Endodermal cell (in vitro differentiated cells): ENCODE results near the gene PRUNE2. TPM values are rescaled to one million over a fixed set of nuclear protein-coding genes. Genes with fewer than 3 reads are reported as not detected.
A peak's percentile ranks its signal among the peaks of the same experiment; 100 is the strongest.

ENCODE experiments used
- DNase-seq: peaks from one replicate; pipeline ENCODE4 v3.0.0-alpha.2; 2017
- H3K27ac ChIP-seq: 2 replicates; pipeline ENCODE4 v1.5.1; 2013; ENCODE audit warnings: mild to moderate bottlenecking, low read depth, low read length, moderate library complexity
- H3K27me3 ChIP-seq: 2 replicates; pipeline ENCODE4 v1.6.1; 2013; ENCODE audit warnings: mild to moderate bottlenecking, low read length, moderate library complexity; ENCODE audit not compliant: insufficient read depth, control insufficient read depth, poor library complexity, severe bottlenecking
- H3K36me3 ChIP-seq: 2 replicates; pipeline ENCODE4 v1.7.0; 2013; ENCODE audit warnings: mild to moderate bottlenecking, low read length, moderate library complexity; ENCODE audit not compliant: control insufficient read depth, insufficient read depth
- H3K4me1 ChIP-seq: one replicate; pipeline ENCODE4 v1.7.0; 2013; ENCODE audit warnings: low read length; ENCODE audit not compliant: control insufficient read depth, insufficient read depth
- H3K4me3 ChIP-seq: 2 replicates; pipeline ENCODE4 v1.5.1; 2013; ENCODE audit warnings: mild to moderate bottlenecking, low read length, moderate library complexity
- H3K9ac ChIP-seq: 2 replicates; pipeline ENCODE4 v1.6.1; 2013; ENCODE audit warnings: mild to moderate bottlenecking, low read length, moderate library complexity; ENCODE audit not compliant: poor library complexity, severe bottlenecking; ENCODE audit errors: extremely low read depth
- H3K9me3 ChIP-seq: 2 replicates; pipeline ENCODE4 v1.6.1; 2013; ENCODE audit warnings: mild to moderate bottlenecking, low read length, moderate library complexity; ENCODE audit not compliant: control insufficient read depth
- H3K27ac Mint-ChIP-seq: 2 replicates; pipeline ENCODE4 v1.8.0; 2020; ENCODE audit warnings: mixed read lengths
- H3K27me3 Mint-ChIP-seq: 2 replicates; pipeline ENCODE4 v1.8.0; 2021; ENCODE audit warnings: mild to moderate bottlenecking, mixed read lengths; ENCODE audit not compliant: insufficient read depth
- H3K36me3 Mint-ChIP-seq: 2 replicates; pipeline ENCODE4 v1.8.0; 2020; ENCODE audit warnings: low read depth, mixed read lengths
- H3K4me1 Mint-ChIP-seq: 2 replicates; pipeline ENCODE4 v1.8.0; 2020; ENCODE audit warnings: mixed read lengths
- H3K4me3 Mint-ChIP-seq: 2 replicates; pipeline ENCODE4 v1.8.0; 2020; ENCODE audit warnings: mild to moderate bottlenecking, moderate library complexity, mixed read lengths
- H3K9me3 Mint-ChIP-seq: 2 replicates; pipeline ENCODE4 v1.8.0; 2020; ENCODE audit warnings: mild to moderate bottlenecking, mixed read lengths
- WGBS, 2 experiments: methylation state at CpG; one replicate each; pipeline versions ENCODE4 v1.1.5 to v1.1.7; 2013; ENCODE audit warnings: missing lambda C conversion rate in 2 of 2, mixed read lengths in 1 of 2; ENCODE audit not compliant: insufficient coverage in 1 of 2, insufficient read length in 1 of 2; 5-methylcytosine and 5-hydroxymethylcytosine counted together
- total RNA-seq, 2 donors: library from RNA; stranded (reverse); fragmentation: NEBNext Ultra II Directional in 1 of 2; extraction: Animal tissue kit (Norgen Biotek cat#: 25700) in 1 of 2; gene quantifications; 2 replicates in 1 of 2; 3 replicates in 1 of 2; pipeline ENCODE4 v1.2.1, GENCODE V29; 2021
- TF ChIP-seq, protein P1 (sequence below): fragments of 200-600 bp; sonication (generic); conservative IDR thresholded peaks from 2 replicates; pipeline ENCODE4 v1.5.0; 2021; ENCODE audit warnings: antibody characterized with exemption, mild to moderate bottlenecking

PRUNE2 gene
- total RNA-seq, 2 donors from 2014 or later: 4.1 to 6.8 TPM

DNA sequence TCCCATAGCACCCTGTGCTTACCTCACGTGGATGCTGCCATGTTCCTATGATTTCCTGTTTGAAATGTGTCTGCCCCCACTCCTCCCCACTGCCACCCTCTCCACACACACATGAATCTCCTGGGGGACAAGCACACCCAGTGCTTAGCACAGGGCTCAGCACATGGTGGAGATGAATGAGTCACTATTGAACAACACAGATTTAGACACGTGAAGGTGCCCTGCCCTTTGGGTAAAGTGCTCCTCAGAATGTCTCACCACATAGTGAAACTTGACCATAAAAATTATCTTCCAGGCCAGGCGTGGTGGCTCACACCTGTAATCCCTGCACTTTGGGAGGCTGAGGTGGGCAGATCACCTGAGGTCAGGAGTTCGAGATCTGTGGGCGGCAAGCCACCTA, 240.5 kb downstream of the PRUNE2 start:
- no peak overlapping the region for H3K9ac ChIP-seq
- H3K4me3 ChIP-seq: no peak overlapping the region
- H3K27ac ChIP-seq: no peak overlapping the region
- Mint-ChIP-seq H3K27ac (no peak overlapping the region), H3K4me1 (peaks cover 18% of the 10 kb centered on the region), H3K36me3 (peaks cover 4% of the 10 kb centered on the region), H3K9me3 (peaks cover 17% of the 10 kb centered on the region), H3K4me3 (no peak overlapping the region), H3K27me3 (peaks cover 6% of the 10 kb centered on the region)
- no peaks in the 10 kb centered on the region for H3K4me1 ChIP-seq
- WGBS, 2 experiments: 87 to 94% methylated on average over 2 to 5 of the region's 5 CpGs
- no peaks in the 10 kb centered on the region for H3K36me3 ChIP-seq
- TF ChIP-seq, protein P1, sequence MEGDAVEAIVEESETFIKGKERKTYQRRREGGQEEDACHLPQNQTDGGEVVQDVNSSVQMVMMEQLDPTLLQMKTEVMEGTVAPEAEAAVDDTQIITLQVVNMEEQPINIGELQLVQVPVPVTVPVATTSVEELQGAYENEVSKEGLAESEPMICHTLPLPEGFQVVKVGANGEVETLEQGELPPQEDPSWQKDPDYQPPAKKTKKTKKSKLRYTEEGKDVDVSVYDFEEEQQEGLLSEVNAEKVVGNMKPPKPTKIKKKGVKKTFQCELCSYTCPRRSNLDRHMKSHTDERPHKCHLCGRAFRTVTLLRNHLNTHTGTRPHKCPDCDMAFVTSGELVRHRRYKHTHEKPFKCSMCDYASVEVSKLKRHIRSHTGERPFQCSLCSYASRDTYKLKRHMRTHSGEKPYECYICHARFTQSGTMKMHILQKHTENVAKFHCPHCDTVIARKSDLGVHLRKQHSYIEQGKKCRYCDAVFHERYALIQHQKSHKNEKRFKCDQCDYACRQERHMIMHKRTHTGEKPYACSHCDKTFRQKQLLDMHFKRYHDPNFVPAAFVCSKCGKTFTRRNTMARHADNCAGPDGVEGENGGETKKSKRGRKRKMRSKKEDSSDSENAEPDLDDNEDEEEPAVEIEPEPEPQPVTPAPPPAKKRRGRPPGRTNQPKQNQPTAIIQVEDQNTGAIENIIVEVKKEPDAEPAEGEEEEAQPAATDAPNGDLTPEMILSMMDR: no peak
- H3K27me3 ChIP-seq: no peaks in the 10 kb centered on the region
- H3K9me3 ChIP-seq: peaks cover 8% of the 10 kb centered on the region
- DNase-seq: no peak

DNA sequence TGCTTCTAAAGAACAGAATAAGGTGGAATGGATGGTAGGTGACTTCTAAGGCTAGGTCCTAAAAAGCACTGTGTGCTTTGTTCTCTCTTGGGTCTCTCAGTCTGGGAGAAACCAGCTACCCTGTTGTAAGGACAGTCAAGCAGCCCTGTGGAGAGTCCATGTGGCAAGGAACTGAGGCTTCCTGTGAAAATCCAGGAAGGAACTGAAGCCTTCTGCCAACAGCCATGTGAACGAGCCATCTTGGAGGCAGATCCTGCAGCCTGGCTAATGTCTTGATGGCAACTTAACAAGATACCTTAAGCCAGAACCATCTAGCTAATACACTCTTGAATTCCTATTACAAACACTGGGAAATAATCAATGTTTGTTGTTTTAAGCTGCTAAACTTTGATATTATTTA, 241.8 kb downstream of the PRUNE2 start:
- no peaks in the 10 kb centered on the region for H3K36me3 Mint-ChIP-seq
- Histone ChIP-seq H3K4me1 (no peaks in the 10 kb centered on the region), H3K9ac (no peak overlapping the region), H3K36me3 (no peaks in the 10 kb centered on the region), H3K9me3 (peaks cover 8% of the 10 kb centered on the region), H3K27ac (no peak overlapping the region), H3K27me3 (no peaks in the 10 kb centered on the region), H3K4me3 (no peak overlapping the region)
- H3K27ac Mint-ChIP-seq: no peak overlapping the region
- H3K4me3 Mint-ChIP-seq: no peak overlapping the region
- H3K4me1 Mint-ChIP-seq: peaks cover 18% of the 10 kb centered on the region
- H3K27me3 Mint-ChIP-seq: peaks cover 6% of the 10 kb centered on the region
- peaks cover 9% of the 10 kb centered on the region for H3K9me3 Mint-ChIP-seq
- DNase-seq: no peak
- WGBS, 2 experiments: 95% methylated on average over 1 of the region's 1 CpG; no CpG with 5 or more reads in 1 of the 2 experiments
- TF ChIP-seq, protein P1: no peak

DNA sequence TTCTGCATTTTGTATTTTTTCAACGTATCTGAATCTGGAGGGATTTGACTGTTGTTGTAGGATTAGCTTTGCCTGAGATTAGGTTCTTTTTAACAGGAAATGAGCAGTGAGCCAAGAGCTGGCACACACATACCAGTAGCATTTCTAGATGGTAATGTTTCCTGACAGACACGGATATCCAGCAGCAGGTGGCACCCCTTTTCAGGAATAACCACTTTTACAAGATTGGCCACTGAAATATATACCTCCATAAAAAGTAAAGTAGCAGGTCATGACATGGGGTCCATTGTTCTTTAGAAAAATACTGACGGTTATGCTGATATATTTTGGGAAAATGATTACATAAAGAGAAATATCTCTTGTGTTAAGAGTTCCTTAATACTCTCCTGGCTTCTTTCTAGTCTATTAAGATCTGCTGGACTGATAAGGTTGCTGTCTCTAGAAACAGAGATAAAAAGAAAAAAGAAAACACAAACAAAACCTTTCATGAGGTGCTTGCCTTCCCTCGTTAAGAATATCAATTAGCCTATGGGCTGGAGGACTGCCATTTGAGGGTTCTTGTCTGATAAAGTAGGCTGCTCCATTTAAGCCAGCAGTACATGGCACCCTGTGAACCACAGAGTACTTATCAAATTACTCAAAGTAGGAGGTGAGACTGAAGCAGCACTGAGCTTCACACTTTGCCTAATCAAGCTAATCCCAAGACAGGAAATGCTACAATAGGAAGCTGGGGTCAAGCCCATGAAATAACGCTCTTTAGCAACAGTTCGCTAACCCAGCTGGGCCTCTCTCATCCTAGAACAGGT, 243.2 kb downstream of the PRUNE2 start:
- Mint-ChIP-seq H3K4me3 (no peak overlapping the region), H3K9me3 (peaks cover 7% of the 10 kb centered on the region), H3K36me3 (no peaks in the 10 kb centered on the region), H3K27ac (no peak overlapping the region), H3K27me3 (peaks cover 6% of the 10 kb centered on the region), H3K4me1 (peaks cover 20% of the 10 kb centered on the region)
- Histone ChIP-seq H3K4me3 (peak overlapping the region; percentile 48), H3K27me3 (no peaks in the 10 kb centered on the region), H3K36me3 (no peaks in the 10 kb centered on the region), H3K4me1 (peaks cover 2% of the 10 kb centered on the region), H3K9ac (no peak overlapping the region), H3K27ac (no peak overlapping the region), H3K9me3 (peaks cover 8% of the 10 kb centered on the region)
- DNase-seq: peak; percentile 76
- 63 to 82% methylated on average over 3 to 6 of the region's 6 CpGs for WGBS, 2 experiments
- TF ChIP-seq, protein P1: no peak
